GM18507 (cell line): ENCODE results near the gene SLC39A11.

Experiments used
- DNase-seq: peaks from one replicate; pipeline ENCODE4 v3.0.0; 2011; ENCODE audit warnings: low read depth; ENCODE audit not compliant: insufficient read length; ENCODE audit errors: extremely low spot score
- FAIRE-seq: peaks from 2 replicates; lab custom pipeline; 2011; peaks lifted over from hg19 to GRCh38; lab: Jason Lieb, UNC

SLC39A11 gene

GRCh38 chr17:72968798-72969197 is 123.7 kb downstream of the SLC39A11 start:
- DNase-seq (no peak), FAIRE-seq (no peak)

- FAIRE-seq, result no peak
- DNase-seq, result no peak
Observed at GRCh38 chr17:72967977-72968585, 124.4 kb downstream of the SLC39A11 start.

- FAIRE-seq (no peak), DNase-seq (no peak)
Observed at GRCh38 chr17:72967277-72967970, 125.1 kb downstream of the SLC39A11 start.

GRCh38 chr17:72962106-72962505 is 130.4 kb downstream of the SLC39A11 start:
- DNase-seq (no peak), FAIRE-seq (no peak)

- no peak for DNase-seq
- FAIRE-seq, result no peak
Observed at GRCh38 chr17:72955391-72956140, 136.9 kb downstream of the SLC39A11 start.

- FAIRE-seq (no peak), DNase-seq (no peak)
Observed at GRCh38 chr17:72954579-72954978, 137.9 kb downstream of the SLC39A11 start.

GRCh38 chr17:72953621-72954020 is 138.9 kb downstream of the SLC39A11 start:
- DNase-seq (no peak), FAIRE-seq (no peak)

GRCh38 chr17:72952641-72953315 is 139.7 kb downstream of the SLC39A11 start:
- DNase-seq (no peak), FAIRE-seq (no peak)

- no peak for FAIRE-seq
Observed at GRCh38 chr17:72952220-72952619, 140.3 kb downstream of the SLC39A11 start.

GRCh38 chr17:72950242-72950931 is 142.1 kb downstream of the SLC39A11 start:
- no peak for FAIRE-seq

More at GRCh38 chr17:72952220-72952619, 140.3 kb downstream of the SLC39A11 start:
- DNase-seq, result no peak

GRCh38 chr17:72948115-72948514 is 144.4 kb downstream of the SLC39A11 start:
- DNase-seq, result no peak

More at GRCh38 chr17:72950242-72950931, 142.1 kb downstream of the SLC39A11 start:
- no peak for DNase-seq

GRCh38 chr17:72947475-72947874 is 145.0 kb downstream of the SLC39A11 start:
- FAIRE-seq, result no peak

More at GRCh38 chr17:72948115-72948514, 144.4 kb downstream of the SLC39A11 start:
- FAIRE-seq, result no peak

GRCh38 chr17:72946696-72947095 is 145.8 kb downstream of the SLC39A11 start:
- FAIRE-seq, result no peak
- DNase-seq, result no peak

More at GRCh38 chr17:72947475-72947874, 145.0 kb downstream of the SLC39A11 start:
- DNase-seq, result no peak

- FAIRE-seq (no peak), DNase-seq (no peak)
Observed at GRCh38 chr17:72946156-72946555, 146.3 kb downstream of the SLC39A11 start.

GRCh38 chr17:72945473-72945872 is 147.0 kb downstream of the SLC39A11 start:
- FAIRE-seq (no peak), DNase-seq (no peak)

- DNase-seq (no peak), FAIRE-seq (no peak)
Observed at GRCh38 chr17:72943826-72944689, 148.4 kb downstream of the SLC39A11 start.

- DNase-seq (no peak), FAIRE-seq (no peak)
Observed at GRCh38 chr17:72942579-72942978, 149.9 kb downstream of the SLC39A11 start.

- no peak for FAIRE-seq
- DNase-seq, result no peak
Observed at GRCh38 chr17:72940496-72940895, 152.0 kb downstream of the SLC39A11 start.
